Gastroesophageal sphincter (tissue), 4 donors: Measurements from ENCODE around the gene PPP1R11. TPM values are rescaled to one million over a fixed set of nuclear protein-coding genes. Genes with fewer than 3 reads are reported as not detected.

ENCODE experiments used
- ATAC-seq: fragments of 150-250 bp; one replicate; pipeline ENCODE4 v1.9.1; 2016; ENCODE audit warnings: mild to moderate bottlenecking, moderate library complexity
- H3K27ac ChIP-seq, 4 donors: fragments of 200-600 bp; sonication (generic) in 3 of 4; 1 replicate in 3 of 4; 2 replicates in 1 of 4; pipeline ENCODE4 v1.5.1; 2016 to 2019
- H3K27me3 ChIP-seq: fragments of 200-600 bp; sonication (generic); one replicate; pipeline ENCODE4 v1.5.1; 2019
- H3K36me3 ChIP-seq, 2 donors: fragments of 200-600 bp; sonication (generic); one replicate each; pipeline ENCODE4 v1.5.1; 2019; ENCODE audit warnings: control low read depth in 1 of 2
- H3K4me1 ChIP-seq, 3 donors: fragments of 200-600 bp; sonication (generic); 1 replicate in 2 of 3; 2 replicates in 1 of 3; pipeline ENCODE4 v1.5.1; 2016 to 2019; ENCODE audit warnings: control low read depth in 2 of 3
- H3K4me3 ChIP-seq, 2 donors: fragments of 200-600 bp; sonication (generic); one replicate each; pipeline ENCODE4 v1.5.1; 2019; ENCODE audit warnings: mild to moderate bottlenecking in 1 of 2, moderate library complexity in 1 of 2
- H3K9me3 ChIP-seq, 3 donors: fragments of 200-600 bp; sonication (generic); one replicate each; pipeline ENCODE4 v1.5.1; 2017 to 2019; ENCODE audit warnings: control low read depth in 2 of 3
- EP300 ChIP-seq: sonication (generic); formaldehyde crosslinking; IDR thresholded peaks from one replicate; pipeline ENCODE4 v1.6.1; 2017; ENCODE audit warnings: antibody characterized with exemption, mild to moderate bottlenecking
- POLR2A ChIP-seq, 2 donors: fragments of 450-650 bp; IDR thresholded peaks; one replicate each; pipeline ENCODE4 v1.6.1; 2017; ENCODE audit warnings: antibody characterized with exemption in 2 of 2, mild to moderate bottlenecking in 2 of 2, moderate library complexity in 1 of 2
- POLR2AphosphoS5 ChIP-seq: sonication (generic); formaldehyde crosslinking; IDR thresholded peaks from one replicate; pipeline ENCODE4 v1.6.1; 2017; ENCODE audit warnings: antibody characterized with exemption
- WGBS, 2 donors: methylation state at CpG; one replicate each; pipeline ENCODE4 v1.1.5; 2018; ENCODE audit warnings: low coverage in 1 of 2; 5-methylcytosine and 5-hydroxymethylcytosine counted together
- total RNA-seq, 4 donors: library from RNA; depleted of rRNA; stranded (reverse); fragments of >200 nt; gene quantifications; one replicate each; pipeline ENCODE4 v1.1.0, GENCODE V29; 2016
- TF ChIP-seq, protein P1 (sequence below), 4 experiments: fragments of 200-600 bp in 2 of 4; fragments of 450-650 bp in 2 of 4; sonication (generic) in 1 of 4; IDR thresholded peaks; one replicate each; pipeline ENCODE4 v1.5.1; 2017 to 2019; ENCODE audit warnings: antibody characterized with exemption in 4 of 4, mild to moderate bottlenecking in 2 of 4, moderate library complexity in 2 of 4

PPP1R11 gene
- total RNA-seq, 4 donors from 2014 or later = 49.4 to 63.1 (median 57.5) TPM

DNA sequence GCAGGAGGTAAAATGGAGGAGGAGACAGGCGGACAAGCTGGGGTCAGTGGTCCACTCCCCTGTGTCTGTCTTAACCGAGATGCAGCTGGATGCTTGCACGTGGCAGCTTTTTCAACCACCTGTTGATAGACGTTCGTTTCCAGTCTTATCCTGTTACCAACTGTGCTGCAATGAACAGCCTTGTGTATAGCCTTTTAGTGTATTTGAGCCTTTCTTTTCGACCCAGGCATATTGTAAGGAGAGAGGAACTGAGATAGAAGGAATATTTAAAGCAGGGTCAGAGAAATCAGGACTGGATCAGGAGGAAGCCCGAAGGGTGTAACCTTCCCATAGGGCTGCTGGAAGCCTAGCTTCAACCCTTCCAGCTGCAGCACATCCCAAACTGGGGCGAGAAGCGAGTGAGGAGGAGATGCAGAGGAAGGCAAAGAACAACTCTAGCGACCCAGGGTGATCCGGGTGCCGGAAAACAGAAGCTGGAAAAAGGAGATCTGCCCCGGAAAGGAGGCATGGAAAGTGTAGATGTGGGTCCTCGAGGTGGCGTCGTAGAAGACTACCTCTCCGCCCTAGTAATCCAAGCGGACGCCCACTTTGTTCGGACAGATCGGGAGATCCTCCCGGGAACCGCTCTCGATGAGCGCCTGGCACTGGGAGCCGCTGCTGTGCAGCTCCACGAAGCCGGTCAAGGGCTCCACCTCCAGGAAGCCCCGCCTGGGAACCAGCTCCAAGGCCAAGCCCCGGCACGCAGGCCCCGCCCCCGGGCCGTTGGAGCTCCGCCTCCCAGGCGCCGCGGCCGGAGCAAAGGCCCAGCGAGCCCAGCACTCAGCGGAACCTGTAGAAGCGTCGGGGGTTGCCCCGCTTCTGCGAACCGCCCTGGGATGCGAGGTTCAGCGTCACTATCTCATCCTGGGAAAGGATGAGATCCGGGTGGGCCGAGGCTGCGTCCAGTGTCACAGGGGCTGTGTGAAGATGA is 34.7 kb downstream of the PPP1R11 start:
- Histone ChIP-seq H3K4me3 (peak overlapping the region in 1 of 2 donors; percentile 47), H3K9me3 (no peaks in the 10 kb centered on the region), H3K36me3 (no peaks in the 10 kb centered on the region), H3K4me1 (peaks cover 0 to 40% (median 19%) of the 10 kb centered on the region in 3 donors), H3K27me3 (peaks cover 64% of the 10 kb centered on the region), H3K27ac (peak overlapping the region in 3 of 4 donors; percentile 69 to 86 (median 76))
- TF ChIP-seq, protein P1, sequence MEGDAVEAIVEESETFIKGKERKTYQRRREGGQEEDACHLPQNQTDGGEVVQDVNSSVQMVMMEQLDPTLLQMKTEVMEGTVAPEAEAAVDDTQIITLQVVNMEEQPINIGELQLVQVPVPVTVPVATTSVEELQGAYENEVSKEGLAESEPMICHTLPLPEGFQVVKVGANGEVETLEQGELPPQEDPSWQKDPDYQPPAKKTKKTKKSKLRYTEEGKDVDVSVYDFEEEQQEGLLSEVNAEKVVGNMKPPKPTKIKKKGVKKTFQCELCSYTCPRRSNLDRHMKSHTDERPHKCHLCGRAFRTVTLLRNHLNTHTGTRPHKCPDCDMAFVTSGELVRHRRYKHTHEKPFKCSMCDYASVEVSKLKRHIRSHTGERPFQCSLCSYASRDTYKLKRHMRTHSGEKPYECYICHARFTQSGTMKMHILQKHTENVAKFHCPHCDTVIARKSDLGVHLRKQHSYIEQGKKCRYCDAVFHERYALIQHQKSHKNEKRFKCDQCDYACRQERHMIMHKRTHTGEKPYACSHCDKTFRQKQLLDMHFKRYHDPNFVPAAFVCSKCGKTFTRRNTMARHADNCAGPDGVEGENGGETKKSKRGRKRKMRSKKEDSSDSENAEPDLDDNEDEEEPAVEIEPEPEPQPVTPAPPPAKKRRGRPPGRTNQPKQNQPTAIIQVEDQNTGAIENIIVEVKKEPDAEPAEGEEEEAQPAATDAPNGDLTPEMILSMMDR (IDR thresholded peaks at IDR 0.05) = peak in 2 of 4 experiments; percentile 1 to 48
- no peak for TF ChIP-seq EP300
- TF ChIP-seq POLR2AphosphoS5 = peak; percentile 38
- TF ChIP-seq POLR2A (IDR thresholded peaks at IDR 0.05) = no peak
- 5 to 7% methylated on average over 5 to 8 of the region's 51 CpGs for WGBS, 2 donors
- peak; percentile 95 for ATAC-seq

DNA sequence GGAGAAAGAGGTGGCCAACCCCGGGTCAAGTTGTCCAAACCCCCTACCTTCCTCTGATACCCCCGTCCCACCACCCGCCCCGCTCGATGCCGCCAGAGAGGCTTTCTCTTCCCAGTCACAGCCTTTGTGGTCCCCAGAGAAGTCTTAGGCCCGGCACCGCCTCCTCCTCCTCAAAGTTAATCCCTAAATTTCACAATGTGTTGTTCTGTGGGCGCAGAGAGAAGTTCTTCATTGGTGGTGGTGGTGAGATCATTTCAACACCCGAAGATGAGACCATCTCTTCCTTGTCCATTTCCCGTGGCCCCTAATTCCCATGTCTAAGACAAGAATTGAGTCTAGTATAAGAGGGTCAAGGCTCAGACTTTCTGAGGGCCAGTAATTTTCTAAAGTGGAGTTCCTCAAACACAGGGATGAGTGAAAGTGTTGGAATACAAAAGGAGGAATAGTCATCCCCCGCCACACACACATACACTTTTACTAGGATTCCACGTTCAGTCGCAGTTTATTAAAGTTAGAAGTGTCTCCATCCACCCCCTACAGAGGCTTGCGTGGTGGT is 35.5 kb downstream of the PPP1R11 start:
- Histone ChIP-seq H3K9me3 (no peaks in the 10 kb centered on the region), H3K27me3 (peaks cover 64% of the 10 kb centered on the region), H3K36me3 (no peaks in the 10 kb centered on the region), H3K4me3 (peak overlapping the region in 1 of 2 donors; percentile 47), H3K27ac (peak overlapping the region in 3 of 4 donors; percentile 69 to 86 (median 76)), H3K4me1 (peaks cover 0 to 40% (median 19%) of the 10 kb centered on the region in 3 donors)
- 32 to 43% methylated on average over 5 to 13 of the region's 15 CpGs for WGBS, 2 donors
- peak; percentile 75 for ATAC-seq
- TF ChIP-seq POLR2A (IDR thresholded peaks at IDR 0.05) = peak in 1 of 2 donors; percentile 17
- no peak for TF ChIP-seq EP300

DNA sequence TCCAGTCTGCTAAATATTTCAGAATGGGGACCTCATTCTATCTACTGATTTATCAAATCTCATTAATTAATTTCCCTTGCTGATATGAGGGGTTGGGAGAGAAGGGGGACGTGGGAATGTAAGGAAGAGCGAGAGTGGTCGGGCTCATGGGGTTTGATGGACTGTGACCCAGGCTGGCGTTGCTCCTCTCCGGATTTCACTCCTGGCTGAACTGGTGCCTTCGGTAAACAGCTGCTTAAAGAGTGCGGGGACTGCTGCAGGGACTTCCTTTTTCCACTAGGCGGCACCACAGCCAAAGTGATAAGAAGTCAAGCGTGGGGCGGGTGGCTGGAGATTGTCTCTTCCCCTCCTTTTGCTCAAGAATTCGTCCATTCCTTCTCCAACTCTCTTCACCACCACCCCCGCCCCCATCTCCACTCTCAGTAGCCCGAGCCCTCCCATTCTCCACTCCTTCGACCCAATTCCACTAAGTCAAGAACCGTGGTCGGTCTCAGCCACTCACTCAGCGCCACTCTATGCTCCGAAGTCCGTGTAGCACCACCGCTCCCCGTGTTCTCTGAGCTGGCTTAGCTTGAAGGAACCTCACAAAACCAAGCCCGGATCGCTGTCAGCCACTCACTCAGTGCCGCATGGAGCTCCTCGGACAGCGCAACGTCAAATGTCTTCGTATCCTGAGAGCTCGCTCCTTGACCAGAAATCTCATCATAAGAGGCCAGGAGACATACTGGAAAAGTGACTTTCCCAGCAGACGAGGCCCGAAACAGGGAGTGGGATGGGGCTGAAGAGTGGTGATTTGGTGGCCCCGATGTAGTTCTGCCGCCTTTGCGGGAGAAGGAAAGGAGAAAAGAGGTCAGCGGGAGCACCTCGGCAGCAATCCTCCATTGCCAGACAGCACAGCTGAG is 36.2 kb downstream of the PPP1R11 start:
- TF ChIP-seq POLR2AphosphoS5 (peak; percentile 6), POLR2A (IDR thresholded peaks at IDR 0.05) (no peak), EP300 (no peak)
- TF ChIP-seq, protein P1 (IDR thresholded peaks at IDR 0.05) = peak; percentile 60 to 95 (median 86)
- no peaks in the 10 kb centered on the region for H3K9me3 ChIP-seq
- whole genome bisulfite sequencing, 2 donors = 3 to 5% methylated on average over 12 to 21 of the region's 36 CpGs
- H3K27me3 ChIP-seq = peaks cover 64% of the 10 kb centered on the region
- peak overlapping the region in 3 of 4 donors; percentile 69 to 86 (median 76) for H3K27ac ChIP-seq
- ATAC-seq = peak; percentile 77
- peak overlapping the region; percentile 10 to 47 for H3K4me3 ChIP-seq
- no peaks in the 10 kb centered on the region for H3K36me3 ChIP-seq
- peaks cover 0 to 40% (median 19%) of the 10 kb centered on the region in 3 donors for H3K4me1 ChIP-seq

DNA sequence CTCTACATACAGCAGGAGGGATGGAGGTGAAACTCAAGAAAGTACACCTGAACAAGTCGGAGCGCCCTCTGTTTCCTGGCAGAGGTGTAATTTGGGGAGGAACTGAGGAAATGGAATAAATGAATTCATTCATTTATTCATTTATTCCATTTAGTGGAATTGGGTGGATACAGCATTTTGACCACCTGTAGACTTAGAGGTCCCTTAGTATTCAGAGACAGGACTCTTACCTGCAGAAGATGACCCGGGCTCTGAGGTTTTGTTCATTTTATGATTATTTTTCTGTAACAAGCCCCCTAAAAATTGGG is 36.8 kb downstream of the PPP1R11 start:
- Histone ChIP-seq H3K27ac (no peak overlapping the region), H3K36me3 (no peaks in the 10 kb centered on the region), H3K4me1 (peaks cover 0 to 40% (median 19%) of the 10 kb centered on the region in 3 donors), H3K9me3 (no peaks in the 10 kb centered on the region), H3K4me3 (peak overlapping the region in 1 of 2 donors; percentile 47), H3K27me3 (peaks cover 64% of the 10 kb centered on the region)
- TF ChIP-seq POLR2AphosphoS5 (no peak), POLR2A (IDR thresholded peaks at IDR 0.05) (no peak)
- TF ChIP-seq, protein P1 (IDR thresholded peaks at IDR 0.05) = no peak
- WGBS, 2 donors = 15 to 33% methylated on average over 2 to 3 of the region's 3 CpGs
- ATAC-seq = no peak

DNA sequence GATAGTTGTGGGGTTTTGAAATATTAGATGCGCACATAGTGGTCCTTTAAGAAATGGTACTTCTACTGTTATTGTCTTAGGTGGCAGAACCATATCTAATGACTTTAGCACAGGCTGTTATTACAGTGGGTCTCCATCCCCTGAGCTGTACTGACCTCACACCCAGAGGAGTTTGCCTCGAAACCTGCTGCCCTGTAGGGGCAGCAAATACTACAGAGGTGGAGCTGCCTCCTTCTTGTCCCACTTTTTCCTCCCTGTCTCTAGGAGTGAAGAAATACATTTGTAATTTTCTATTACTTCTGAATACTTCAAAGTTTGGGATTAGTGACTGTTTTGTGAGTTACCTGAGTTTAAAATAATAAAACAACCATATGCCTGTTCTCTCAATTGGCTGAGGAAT is 37.7 kb downstream of the PPP1R11 start:
- ATAC-seq = no peak
- Histone ChIP-seq H3K4me3 (no peak overlapping the region), H3K9me3 (no peaks in the 10 kb centered on the region), H3K27me3 (peaks cover 64% of the 10 kb centered on the region), H3K27ac (no peak overlapping the region), H3K4me1 (peaks cover 0 to 40% (median 19%) of the 10 kb centered on the region in 3 donors), H3K36me3 (no peaks in the 10 kb centered on the region)
- 59 to 71% methylated on average over 2 of the region's 2 CpGs for WGBS, 2 donors
- no peak for TF ChIP-seq EP300
- TF ChIP-seq POLR2AphosphoS5 = no peak
- TF ChIP-seq, protein P1 (IDR thresholded peaks at IDR 0.05) = no peak
- TF ChIP-seq POLR2A (IDR thresholded peaks at IDR 0.05) = no peak
